ENCODE results near the gene ENO4. TPM values are rescaled to one million over a fixed set of nuclear protein-coding genes. Genes with fewer than 3 reads are reported as not detected.

ENO4 gene
- total RNA-seq, 3 donors from 2014 or later = 0.31 TPM; not detected in 2

DNA sequence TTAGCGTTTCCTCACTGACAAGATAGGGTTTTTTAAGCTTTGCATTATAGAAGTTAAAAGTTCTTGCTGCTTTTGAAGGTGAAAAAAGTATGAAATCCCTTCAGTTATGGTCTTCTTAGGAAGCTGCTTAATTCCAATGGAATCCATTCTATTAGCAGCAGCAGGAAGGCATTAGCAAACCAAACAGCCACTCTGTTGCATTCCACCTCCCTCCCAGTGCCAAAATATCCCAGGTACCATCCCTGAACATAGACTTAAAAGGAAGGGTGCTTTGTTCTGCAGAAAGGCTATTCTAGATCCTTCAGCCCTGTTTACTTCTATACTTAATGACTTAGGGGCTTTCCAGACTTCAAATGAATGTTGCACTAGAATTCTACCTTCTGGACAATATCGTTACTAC lies 23.8 kb downstream of the ENO4 start:
- H3K4me1 ChIP-seq (ENCODE audit: low read depth) = no peaks in the 10 kb centered on the region
- H3K36me3 ChIP-seq (ENCODE audit: low read depth) = no peaks in the 10 kb centered on the region
- ATAC-seq = no peak
- intact Hi-C loops (cut with DNase I, micrococcal nuclease) = no loop called here
- no peak for DNase-seq
- no peaks in the 10 kb centered on the region for H3K9me3 ChIP-seq
- H3K4me3 ChIP-seq = no peak overlapping the region
- TF ChIP-seq, protein P1, sequence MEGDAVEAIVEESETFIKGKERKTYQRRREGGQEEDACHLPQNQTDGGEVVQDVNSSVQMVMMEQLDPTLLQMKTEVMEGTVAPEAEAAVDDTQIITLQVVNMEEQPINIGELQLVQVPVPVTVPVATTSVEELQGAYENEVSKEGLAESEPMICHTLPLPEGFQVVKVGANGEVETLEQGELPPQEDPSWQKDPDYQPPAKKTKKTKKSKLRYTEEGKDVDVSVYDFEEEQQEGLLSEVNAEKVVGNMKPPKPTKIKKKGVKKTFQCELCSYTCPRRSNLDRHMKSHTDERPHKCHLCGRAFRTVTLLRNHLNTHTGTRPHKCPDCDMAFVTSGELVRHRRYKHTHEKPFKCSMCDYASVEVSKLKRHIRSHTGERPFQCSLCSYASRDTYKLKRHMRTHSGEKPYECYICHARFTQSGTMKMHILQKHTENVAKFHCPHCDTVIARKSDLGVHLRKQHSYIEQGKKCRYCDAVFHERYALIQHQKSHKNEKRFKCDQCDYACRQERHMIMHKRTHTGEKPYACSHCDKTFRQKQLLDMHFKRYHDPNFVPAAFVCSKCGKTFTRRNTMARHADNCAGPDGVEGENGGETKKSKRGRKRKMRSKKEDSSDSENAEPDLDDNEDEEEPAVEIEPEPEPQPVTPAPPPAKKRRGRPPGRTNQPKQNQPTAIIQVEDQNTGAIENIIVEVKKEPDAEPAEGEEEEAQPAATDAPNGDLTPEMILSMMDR (IDR thresholded peaks at IDR 0.05) = no peak

- H3K9me3 ChIP-seq = no peaks in the 10 kb centered on the region
- no peaks in the 10 kb centered on the region for H3K36me3 ChIP-seq (ENCODE audit: low read depth)
- no peaks in the 10 kb centered on the region for H3K4me1 ChIP-seq (ENCODE audit: low read depth)
- intact Hi-C loops (cut with DNase I, micrococcal nuclease) = no loop called here
- H3K4me3 ChIP-seq = no peak overlapping the region
- no peak for ATAC-seq
- TF ChIP-seq, protein P1 (IDR thresholded peaks at IDR 0.05) = no peak
- DNase-seq = no peak
Observed at GRCh38 chr10:116875897-116876296, 26.6 kb downstream of the ENO4 start.

GRCh38 chr10:116877391-116877790 lies 28.1 kb downstream of the ENO4 start:
- Histone ChIP-seq H3K4me3 (no peak overlapping the region), H3K9me3 (no peaks in the 10 kb centered on the region), H3K4me1 (ENCODE audit: low read depth) (no peaks in the 10 kb centered on the region), H3K36me3 (ENCODE audit: low read depth) (no peaks in the 10 kb centered on the region)
- TF ChIP-seq, protein P1 (IDR thresholded peaks at IDR 0.05) = no peak
- DNase-seq (no peak), ATAC-seq (no peak)
- intact Hi-C loops (cut with DNase I, micrococcal nuclease) = no loop called here

GRCh38 chr10:116878123-116878522 lies 28.8 kb downstream of the ENO4 start:
- Histone ChIP-seq H3K4me1 (ENCODE audit: low read depth) (no peaks in the 10 kb centered on the region), H3K9me3 (no peaks in the 10 kb centered on the region), H3K36me3 (ENCODE audit: low read depth) (no peaks in the 10 kb centered on the region), H3K4me3 (no peak overlapping the region)
- no peak for ATAC-seq
- intact Hi-C loops (cut with DNase I, micrococcal nuclease) = no loop called here
- TF ChIP-seq, protein P1 (IDR thresholded peaks at IDR 0.05) = no peak
- DNase-seq = no peak

DNA sequence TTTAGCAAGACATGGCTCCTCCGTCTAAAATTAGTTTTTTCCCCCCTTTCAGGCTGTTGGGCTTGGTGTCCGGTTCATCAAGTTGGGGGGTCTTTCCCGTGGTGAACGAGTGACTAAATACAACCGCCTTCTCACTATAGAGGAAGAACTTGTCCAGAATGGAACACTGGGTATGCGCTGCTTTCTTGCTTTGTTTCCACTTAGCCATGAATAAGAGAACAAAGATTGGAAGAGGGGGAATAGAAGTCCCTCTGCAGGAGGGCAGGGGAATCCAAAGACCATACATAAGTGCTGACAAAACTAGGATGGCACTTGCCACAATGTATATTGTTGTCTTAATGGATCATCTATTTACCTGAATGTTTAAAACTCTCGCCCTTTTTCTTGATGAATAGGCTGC lies 30.5 kb downstream of the ENO4 start:
- DNase-seq = no peak
- no peaks in the 10 kb centered on the region for H3K36me3 ChIP-seq (ENCODE audit: low read depth)
- H3K4me1 ChIP-seq (ENCODE audit: low read depth) = no peaks in the 10 kb centered on the region
- TF ChIP-seq, protein P1 (IDR thresholded peaks at IDR 0.05) = no peak
- H3K4me3 ChIP-seq = no peak overlapping the region
- ATAC-seq = no peak
- intact Hi-C loops (cut with DNase I, micrococcal nuclease) = no loop called here
- H3K9me3 ChIP-seq = no peaks in the 10 kb centered on the region
